Peyer's patch (tissue), 4 donors: ENCODE measurements around the gene SDHAF1.

Experiments used
- POLR2A ChIP-seq, 2 donors: fragments of 450-650 bp; IDR thresholded peaks; one replicate each; pipeline ENCODE4 v1.5.1; 2017; ENCODE audit warnings: antibody characterized with exemption in 2 of 2, mild to moderate bottlenecking in 2 of 2, moderate library complexity in 2 of 2
- TF ChIP-seq, protein P1 (sequence below), 6 experiments: fragments of 450-650 bp in 4 of 6; fragments of 200-600 bp in 2 of 6; sonication (generic) in 1 of 6; IDR thresholded peaks; one replicate each; pipeline ENCODE4 v1.5.1; 2017 to 2019; ENCODE audit warnings: antibody characterized with exemption in 6 of 6, mild to moderate bottlenecking in 3 of 6, moderate library complexity in 1 of 6

GRCh38 chr19:36001605-36002004, 6.6 kb downstream of the SDHAF1 start:
- TF ChIP-seq POLR2A (IDR thresholded peaks at IDR 0.05): no peak
- TF ChIP-seq, protein P1, sequence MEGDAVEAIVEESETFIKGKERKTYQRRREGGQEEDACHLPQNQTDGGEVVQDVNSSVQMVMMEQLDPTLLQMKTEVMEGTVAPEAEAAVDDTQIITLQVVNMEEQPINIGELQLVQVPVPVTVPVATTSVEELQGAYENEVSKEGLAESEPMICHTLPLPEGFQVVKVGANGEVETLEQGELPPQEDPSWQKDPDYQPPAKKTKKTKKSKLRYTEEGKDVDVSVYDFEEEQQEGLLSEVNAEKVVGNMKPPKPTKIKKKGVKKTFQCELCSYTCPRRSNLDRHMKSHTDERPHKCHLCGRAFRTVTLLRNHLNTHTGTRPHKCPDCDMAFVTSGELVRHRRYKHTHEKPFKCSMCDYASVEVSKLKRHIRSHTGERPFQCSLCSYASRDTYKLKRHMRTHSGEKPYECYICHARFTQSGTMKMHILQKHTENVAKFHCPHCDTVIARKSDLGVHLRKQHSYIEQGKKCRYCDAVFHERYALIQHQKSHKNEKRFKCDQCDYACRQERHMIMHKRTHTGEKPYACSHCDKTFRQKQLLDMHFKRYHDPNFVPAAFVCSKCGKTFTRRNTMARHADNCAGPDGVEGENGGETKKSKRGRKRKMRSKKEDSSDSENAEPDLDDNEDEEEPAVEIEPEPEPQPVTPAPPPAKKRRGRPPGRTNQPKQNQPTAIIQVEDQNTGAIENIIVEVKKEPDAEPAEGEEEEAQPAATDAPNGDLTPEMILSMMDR (IDR thresholded peaks at IDR 0.05): no peak
